NCI-H2081 treated with DMSO at 0.1 percent for 48 hours (cell line): Measurements from ENCODE around the gene TGFA.

Source experiments
- DNase-seq: peaks from one replicate; lab custom pipeline; 2025; lab: John Stamatoyannopoulos, UW

TGFA gene

GRCh38 chr2:70553584-70554337 lies at the start of gene TGFA:
Gene TGFA (minus strand): TSS chr2:70553826. CDS start chr2:70553767, 59 bp downstream.
- no peak for DNase-seq

- DNase-seq, result no peak
These were observed 49.4 kb upstream of the TGFA start for GRCh38 chr2:70603066-70603465.

- DNase-seq, result no peak
These were observed 44.6 kb upstream of the TGFA start for GRCh38 chr2:70598197-70598596.

GRCh38 chr2:70596739-70597138 lies 43.1 kb upstream of the TGFA start:
- no peak for DNase-seq

- no peak for DNase-seq
These were observed 42.7 kb upstream of the TGFA start for GRCh38 chr2:70596293-70596692.

- no peak for DNase-seq
These were observed 29.5 kb upstream of the TGFA start for GRCh38 chr2:70583091-70583490.

- no peak for DNase-seq
These were observed 26.7 kb upstream of the TGFA start for GRCh38 chr2:70580352-70580751.

- DNase-seq, result no peak
These were observed 21.0 kb upstream of the TGFA start for GRCh38 chr2:70574618-70575017.

GRCh38 chr2:70574109-70574508 lies 20.5 kb upstream of the TGFA start:
- DNase-seq, result no peak

- DNase-seq, result no peak
These were observed 16.5 kb upstream of the TGFA start for GRCh38 chr2:70570041-70570661.

- DNase-seq, result no peak
These were observed 15.9 kb upstream of the TGFA start for GRCh38 chr2:70569559-70569958.

GRCh38 chr2:70566906-70567305 lies 13.3 kb upstream of the TGFA start:
- no peak for DNase-seq

GRCh38 chr2:70566464-70566863 lies 12.8 kb upstream of the TGFA start:
- no peak for DNase-seq

- no peak for DNase-seq
These were observed 11.6 kb upstream of the TGFA start for GRCh38 chr2:70565039-70565731.

- DNase-seq, result no peak
These were observed 8.3 kb upstream of the TGFA start for GRCh38 chr2:70561893-70562292.

- DNase-seq, result no peak
These were observed 6.8 kb upstream of the TGFA start for GRCh38 chr2:70560442-70560841.

- no peak for DNase-seq
These were observed 6.4 kb upstream of the TGFA start for GRCh38 chr2:70560040-70560439.

- no peak for DNase-seq
These were observed 4.7 kb upstream of the TGFA start for GRCh38 chr2:70558195-70558808.

- DNase-seq, result no peak
These were observed 3.7 kb upstream of the TGFA start for GRCh38 chr2:70557171-70557838.

GRCh38 chr2:70556608-70557007 lies 3.0 kb upstream of the TGFA start:
- no peak for DNase-seq

- DNase-seq, result no peak
These were observed 789 bp upstream of the TGFA start for GRCh38 chr2:70554338-70554892.

- DNase-seq, result no peak
These were observed 367 bp downstream of the TGFA start for GRCh38 chr2:70553334-70553583.
